Measurements from ENCODE around the gene PKM.

- TF ChIP-seq EZH2phosphoT487 (IDR thresholded peaks at IDR 0.05; ENCODE audit: insufficient read depth, low read depth) = no peak
- TF ChIP-seq EZH2 (IDR thresholded peaks at IDR 0.05; ENCODE audit: insufficient read depth, poor library complexity, severe bottlenecking) = no peak
Observed at GRCh38 chr15:72237029-72237852, 6.3 kb upstream of the PKM start.

Measured in GM23248 (cell line).